IPS-15b (cell line): ENCODE results near the gene FARP1.

ENCODE experiments used
- H3K27me3 ChIP-seq: one replicate; pipeline ENCODE4 v1.6.1; 2013; ENCODE audit warnings: low read length; ENCODE audit not compliant: control insufficient read depth, insufficient read depth
- H3K36me3 ChIP-seq: one replicate; pipeline ENCODE4 v1.6.1; 2013; ENCODE audit warnings: low read length; ENCODE audit not compliant: control insufficient read depth, insufficient read depth
- H3K4me1 ChIP-seq: one replicate; pipeline ENCODE4 v1.6.1; 2013; ENCODE audit warnings: mild to moderate bottlenecking, low read length; ENCODE audit not compliant: control insufficient read depth, insufficient read depth
- H3K4me3 ChIP-seq: one replicate; pipeline ENCODE4 v1.5.1; 2013; ENCODE audit warnings: low read depth, low read length
- H3K9ac ChIP-seq: one replicate; pipeline ENCODE4 v1.6.1; 2013; ENCODE audit warnings: low read depth, mild to moderate bottlenecking, low read length
- H3K9me3 ChIP-seq: one replicate; pipeline ENCODE4 v1.6.1; 2013; ENCODE audit warnings: mild to moderate bottlenecking, low read length; ENCODE audit not compliant: control insufficient read depth, insufficient read depth

Gene FARP1

DNA sequence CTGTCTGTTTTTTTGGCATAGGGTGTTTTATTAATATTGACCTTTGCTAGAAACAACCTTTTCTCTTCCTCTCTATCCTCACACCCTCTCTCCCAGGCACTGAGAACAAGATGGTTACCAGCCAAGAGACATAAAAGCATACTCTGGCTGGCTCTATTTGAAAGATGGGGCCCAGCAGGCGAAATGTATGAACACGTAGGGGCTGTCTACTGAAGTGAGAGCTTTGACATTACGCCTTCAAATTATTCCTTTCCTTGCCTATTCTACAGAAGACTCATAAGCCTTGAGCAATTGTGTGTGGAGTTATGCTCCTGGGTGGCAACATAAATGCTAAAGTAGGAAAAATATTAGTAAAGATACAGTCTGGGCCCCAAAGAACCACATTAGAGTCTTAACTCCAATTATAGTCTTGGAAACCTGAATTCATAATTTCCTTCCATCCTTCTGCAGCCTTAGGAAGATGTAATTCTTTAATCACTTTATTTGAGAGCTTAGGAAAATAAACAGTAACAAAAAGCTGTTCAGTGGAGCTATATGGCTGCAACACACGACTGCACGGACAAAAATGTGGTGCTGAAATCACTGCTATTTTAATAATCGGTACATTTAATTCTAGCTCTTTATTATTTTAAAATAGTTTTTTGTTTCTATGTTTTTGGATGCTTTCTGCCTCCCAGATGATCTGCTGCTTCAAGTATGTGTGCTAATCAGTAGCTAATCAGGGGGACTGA is 156.5 kb downstream of the FARP1 start:
- no peak overlapping the region for H3K4me3 ChIP-seq
- H3K27me3 ChIP-seq = no peaks in the 10 kb centered on the region
- H3K4me1 ChIP-seq = no peaks in the 10 kb centered on the region
- H3K36me3 ChIP-seq = no peaks in the 10 kb centered on the region
- no peak overlapping the region for H3K9ac ChIP-seq
- no peaks in the 10 kb centered on the region for H3K9me3 ChIP-seq

DNA sequence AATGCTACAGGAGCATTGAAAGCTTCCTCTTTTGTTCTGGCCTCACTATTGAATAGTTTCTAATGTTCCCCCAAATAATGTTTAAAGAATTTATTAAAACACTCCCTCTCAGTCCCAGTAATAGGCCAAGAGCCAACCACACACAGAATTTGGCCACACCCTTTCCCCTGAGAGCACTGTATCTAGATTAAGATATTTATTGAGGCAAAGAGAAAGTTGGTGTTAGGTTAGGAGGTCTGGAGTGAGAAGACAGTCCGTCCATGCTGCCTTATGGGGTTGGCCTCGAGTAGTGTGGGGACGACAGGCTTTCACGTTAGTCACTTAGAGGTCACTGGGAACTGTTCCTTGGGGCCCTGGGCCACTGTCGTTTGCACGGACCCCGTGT is 157.1 kb downstream of the FARP1 start:
- no peaks in the 10 kb centered on the region for H3K27me3 ChIP-seq
- no peak overlapping the region for H3K9ac ChIP-seq
- H3K36me3 ChIP-seq = no peaks in the 10 kb centered on the region
- H3K4me1 ChIP-seq = no peaks in the 10 kb centered on the region
- no peaks in the 10 kb centered on the region for H3K9me3 ChIP-seq
- H3K4me3 ChIP-seq = no peak overlapping the region

DNA sequence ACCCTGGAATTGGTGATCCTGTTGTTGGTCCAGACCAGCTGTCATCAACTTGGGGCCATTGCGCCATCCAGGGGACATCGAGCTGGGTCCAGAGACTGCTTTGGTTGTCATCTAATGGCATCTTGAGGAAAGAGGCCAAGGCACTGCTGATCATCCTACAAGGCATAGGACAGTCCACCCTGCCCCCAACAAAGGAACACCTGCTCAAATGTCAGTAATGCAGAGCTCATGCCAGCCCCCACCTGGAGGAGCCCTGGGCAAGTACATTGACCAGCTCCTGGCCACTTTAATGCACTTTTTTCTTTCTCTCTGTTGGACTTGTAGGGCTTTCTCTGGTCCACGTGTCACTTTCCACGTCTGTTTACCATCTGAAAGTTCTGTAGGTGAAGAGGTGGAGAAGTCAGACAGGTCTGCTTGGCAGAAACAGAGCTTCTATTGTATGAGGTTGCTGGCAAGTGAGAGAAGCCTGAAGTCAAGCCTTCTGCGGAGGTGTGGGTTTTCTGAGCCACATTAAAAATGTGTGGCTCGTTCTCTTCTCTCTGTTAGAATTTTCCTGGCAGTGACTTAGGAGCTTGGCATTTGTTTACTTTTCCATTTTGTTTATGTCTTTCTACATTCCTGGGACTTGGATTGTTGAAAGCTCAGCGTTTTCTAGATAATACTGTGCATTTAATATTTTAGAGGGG is 158.2 kb downstream of the FARP1 start:
- Histone ChIP-seq H3K9me3 (no peaks in the 10 kb centered on the region), H3K36me3 (no peaks in the 10 kb centered on the region), H3K27me3 (no peaks in the 10 kb centered on the region), H3K4me3 (no peak overlapping the region), H3K9ac (no peak overlapping the region), H3K4me1 (no peaks in the 10 kb centered on the region)

- H3K36me3 ChIP-seq = no peaks in the 10 kb centered on the region
- H3K4me1 ChIP-seq = no peaks in the 10 kb centered on the region
- no peak overlapping the region for H3K4me3 ChIP-seq
- H3K9me3 ChIP-seq = no peaks in the 10 kb centered on the region
- H3K9ac ChIP-seq = no peak overlapping the region
- no peaks in the 10 kb centered on the region for H3K27me3 ChIP-seq
Measured at GRCh38 chr13:98301721-98302120, 158.8 kb downstream of the FARP1 start.

DNA sequence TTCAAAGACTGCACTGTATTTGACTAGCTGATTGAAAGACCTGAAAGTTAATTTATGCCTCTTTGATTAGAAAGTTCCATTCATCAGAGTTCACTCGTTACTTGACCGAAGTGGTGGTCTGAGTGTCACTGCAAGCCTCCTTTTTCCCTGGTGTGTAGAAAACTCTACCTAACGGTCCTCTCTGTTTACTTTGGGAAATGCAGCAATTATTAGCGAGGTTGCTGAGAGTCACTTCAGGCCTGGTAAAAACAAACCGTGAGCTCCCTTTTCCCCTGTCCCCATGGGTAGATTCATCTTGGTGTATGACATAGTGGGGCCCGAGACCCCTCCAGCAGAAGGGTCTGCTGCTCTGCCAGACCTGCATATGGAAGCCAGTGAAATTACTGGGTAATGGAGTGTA is 161.0 kb downstream of the FARP1 start:
- Histone ChIP-seq H3K9ac (no peak overlapping the region), H3K4me1 (peaks cover 5% of the 10 kb centered on the region), H3K9me3 (no peaks in the 10 kb centered on the region), H3K27me3 (no peaks in the 10 kb centered on the region), H3K4me3 (no peak overlapping the region), H3K36me3 (no peaks in the 10 kb centered on the region)

GRCh38 chr13:98305670-98306069 is 162.8 kb downstream of the FARP1 start:
- H3K36me3 ChIP-seq = no peaks in the 10 kb centered on the region
- no peaks in the 10 kb centered on the region for H3K27me3 ChIP-seq
- H3K9me3 ChIP-seq = no peaks in the 10 kb centered on the region
- H3K4me3 ChIP-seq = no peak overlapping the region
- H3K4me1 ChIP-seq = peaks cover 5% of the 10 kb centered on the region
- H3K9ac ChIP-seq = no peak overlapping the region

- Histone ChIP-seq H3K27me3 (no peaks in the 10 kb centered on the region), H3K4me3 (no peak overlapping the region), H3K36me3 (no peaks in the 10 kb centered on the region), H3K9ac (no peak overlapping the region), H3K9me3 (no peaks in the 10 kb centered on the region), H3K4me1 (peaks cover 5% of the 10 kb centered on the region)
Measured at GRCh38 chr13:98307463-98308085, 164.7 kb downstream of the FARP1 start.

DNA sequence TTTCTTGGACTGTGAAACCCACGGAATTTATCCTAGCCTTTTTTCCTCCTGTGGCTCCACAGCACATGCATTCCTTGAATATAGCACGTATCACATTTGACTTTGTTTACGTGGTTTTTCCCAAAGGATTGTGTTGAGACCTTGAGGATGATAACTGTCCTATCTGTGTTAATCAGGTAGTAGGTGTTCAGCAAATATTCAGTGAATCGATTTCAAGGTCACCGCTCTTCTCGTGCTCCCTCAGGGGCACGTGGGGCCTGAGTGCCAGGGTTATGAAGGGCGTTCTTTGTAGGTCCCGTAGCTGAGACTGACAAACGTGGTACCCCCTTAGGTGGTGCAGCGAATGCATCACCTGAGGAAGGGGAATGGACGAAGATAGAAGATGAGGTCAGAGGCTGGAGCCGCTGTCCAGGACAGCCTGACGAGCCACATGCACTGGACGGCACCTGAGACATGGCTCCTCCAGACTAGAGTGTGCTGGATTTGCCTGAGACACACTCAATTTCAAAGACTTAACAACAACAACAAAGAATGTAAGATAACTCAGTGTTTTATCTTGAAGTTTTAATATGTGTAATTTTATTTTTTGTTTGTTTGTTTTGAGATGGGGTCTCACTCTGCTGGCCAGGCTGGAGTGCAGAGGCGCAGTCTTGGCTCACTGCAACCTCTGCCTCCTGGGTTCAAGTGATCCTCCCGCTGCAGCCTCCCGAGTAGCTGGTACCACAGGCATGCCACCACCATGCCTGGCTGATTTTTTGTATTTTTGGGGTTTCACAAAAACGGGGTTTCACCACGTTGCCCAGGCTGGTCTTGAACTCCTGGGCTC is 165.4 kb downstream of the FARP1 start:
- H3K27me3 ChIP-seq = no peaks in the 10 kb centered on the region

DNA sequence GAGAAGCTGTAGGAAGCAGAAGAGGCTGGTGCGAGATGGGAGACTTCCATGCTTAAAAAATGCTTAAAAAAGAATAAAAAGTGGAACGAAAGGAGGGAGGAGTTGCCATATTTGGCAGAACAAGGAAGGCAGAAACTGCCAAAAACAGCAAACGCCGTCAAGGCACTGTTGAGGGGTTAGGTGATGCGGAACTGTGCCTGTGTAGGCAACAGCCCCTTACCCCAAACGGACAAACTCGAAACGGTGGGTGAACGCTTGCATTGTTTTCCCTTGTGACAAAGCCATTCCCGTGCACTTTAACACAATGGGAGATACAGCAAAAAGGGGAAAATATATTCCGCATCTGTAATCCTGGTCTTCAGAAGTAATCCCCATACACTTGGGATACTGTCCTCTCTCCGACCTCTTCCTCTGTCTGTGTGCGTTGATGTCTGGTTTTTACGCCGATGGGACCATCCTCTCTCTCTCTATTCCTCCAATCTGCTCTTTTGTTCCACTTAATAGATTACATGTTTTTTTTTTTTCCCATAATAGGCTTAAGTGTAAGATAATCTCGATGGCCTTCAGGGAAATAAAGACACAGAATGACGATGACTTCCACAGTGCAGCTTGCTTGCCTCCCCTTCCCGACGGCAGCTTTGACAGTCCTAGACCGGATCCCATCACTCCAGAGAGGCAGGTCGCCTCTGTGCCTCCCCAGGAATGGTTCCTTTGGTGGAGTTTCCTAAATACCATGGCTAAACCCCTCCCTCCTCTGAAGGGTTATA is 166.9 kb downstream of the FARP1 start:
- H3K27me3 ChIP-seq = no peaks in the 10 kb centered on the region
- no peaks in the 10 kb centered on the region for H3K9me3 ChIP-seq
- peaks cover 5% of the 10 kb centered on the region for H3K4me1 ChIP-seq
- no peak overlapping the region for H3K9ac ChIP-seq
- H3K36me3 ChIP-seq = no peaks in the 10 kb centered on the region
- no peak overlapping the region for H3K4me3 ChIP-seq

More for the DNA sequence above, 165.4 kb downstream of the FARP1 start:
- Histone ChIP-seq H3K9me3 (no peaks in the 10 kb centered on the region), H3K9ac (no peak overlapping the region), H3K4me1 (peaks cover 5% of the 10 kb centered on the region), H3K4me3 (no peak overlapping the region), H3K36me3 (no peaks in the 10 kb centered on the region)

DNA sequence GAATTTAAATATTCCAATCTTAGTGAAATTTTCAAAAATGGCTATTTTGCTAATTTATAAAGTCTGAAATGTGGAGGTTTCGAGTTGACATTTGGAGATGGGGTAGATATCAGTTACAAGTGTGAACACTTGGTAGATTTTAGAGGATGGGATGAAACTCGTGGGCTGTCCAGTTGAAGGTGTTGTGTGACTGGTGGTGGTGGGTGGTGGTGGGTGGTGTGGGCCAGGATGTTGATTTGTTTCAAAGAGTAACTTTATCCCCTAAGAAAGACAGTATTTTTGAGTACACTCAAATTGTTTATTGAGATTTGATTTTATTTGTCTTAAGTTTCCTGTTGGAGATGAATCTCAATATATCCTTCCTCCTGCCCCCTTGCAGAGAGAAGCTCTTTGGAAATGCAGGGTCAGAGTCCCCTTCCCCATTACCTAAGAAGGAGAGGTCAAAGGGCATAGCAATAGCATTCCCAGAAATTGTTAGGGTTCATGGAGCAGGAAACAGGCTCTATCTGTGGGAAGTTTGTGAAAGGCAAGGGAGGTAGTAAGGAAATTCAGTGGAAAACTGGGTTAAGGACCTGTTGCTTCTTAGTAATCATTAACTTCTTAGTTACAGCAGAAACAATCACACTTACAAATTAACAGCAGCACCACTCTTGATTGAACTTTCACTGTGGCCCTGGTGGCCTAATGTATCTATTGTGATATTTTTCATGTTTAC is 167.7 kb downstream of the FARP1 start:
- Histone ChIP-seq H3K27me3 (no peaks in the 10 kb centered on the region), H3K9ac (no peak overlapping the region), H3K4me3 (no peak overlapping the region), H3K4me1 (peaks cover 5% of the 10 kb centered on the region), H3K36me3 (no peaks in the 10 kb centered on the region), H3K9me3 (no peaks in the 10 kb centered on the region)
